Endothelial cell of umbilical vein (primary cell): ENCODE measurements around the gene YWHAE. TPM values are rescaled to one million over a fixed set of nuclear protein-coding genes. Genes with fewer than 3 reads are reported as not detected.

Experiments
- BruUV-seq: library from RNA; stranded (reverse); fragments of 400-500 nt; replicated peaks from 2 replicates; lab custom pipeline; 2021; lab: Mats Ljungman, UMichigan
- CTCF ChIA-PET: fragments of 300-600, 350-600 bp; sonication (Branson Sonifier 250); formaldehyde crosslinking; loops from one replicate; lab custom pipeline; 2021; ENCODE audit warnings: antibody characterized with exemption, inconsistent platforms; lab: Charles Lee
- POLR2A ChIA-PET: fragments of 300-600, 350-600 bp; sonication (Branson Sonifier 250); formaldehyde crosslinking; loops from one replicate; lab custom pipeline; 2021; ENCODE audit warnings: antibody characterized with exemption, inconsistent platforms; lab: Charles Lee
- DNase-seq: peaks from one replicate; pipeline ENCODE4 v3.0.0-alpha.2; 2011; ENCODE audit warnings: low read depth, low spot score
- FAIRE-seq: peaks from 2 replicates; lab custom pipeline; 2011; peaks lifted over from hg19 to GRCh38; lab: Jason Lieb, UNC
- H2AFZ ChIP-seq: 2 replicates; pipeline ENCODE4 v1.6.0; 2012; ENCODE audit warnings: low read depth, low read length, control low read depth, inconsistent platforms
- H3K27ac ChIP-seq: 2 replicates; pipeline ENCODE4 v1.5.1; 2011; ENCODE audit warnings: low read depth, mild to moderate bottlenecking, control low read depth, low read length, moderate library complexity; ENCODE audit not compliant: insufficient read depth
- H3K27me3 ChIP-seq, 2 experiments: 2 replicates each; pipeline versions ENCODE4 v1.6.0 to v1.6.1; 2011; ENCODE audit warnings: low read length in 2 of 2, mixed read lengths in 1 of 2; ENCODE audit not compliant: control insufficient read depth in 2 of 2, insufficient read depth in 2 of 2
- H3K36me3 ChIP-seq, 2 experiments: 2 replicates in 1 of 2; 3 replicates in 1 of 2; pipeline ENCODE4 v1.5.1; 2011; ENCODE audit warnings: low read length in 2 of 2, mild to moderate bottlenecking in 1 of 2, moderate library complexity in 1 of 2; ENCODE audit not compliant: control insufficient read depth in 2 of 2, insufficient read depth in 2 of 2; ENCODE audit errors: extremely low read depth in 1 of 2
- H3K4me1 ChIP-seq: 3 replicates; pipeline ENCODE4 v1.5.1; 2011; ENCODE audit warnings: mild to moderate bottlenecking, low read length; ENCODE audit not compliant: control insufficient read depth, insufficient read depth; ENCODE audit errors: extremely low read depth
- H3K4me2 ChIP-seq: 2 replicates; pipeline ENCODE4 v1.6.1; 2011; ENCODE audit warnings: low read length, control low read depth, mixed read lengths; ENCODE audit not compliant: insufficient read depth
- H3K4me3 ChIP-seq, 3 experiments: fragments of 200-600 bp in 1 of 3; sonication (generic), shearing (Covaris generic) in 1 of 3; replicated peaks in 1 of 3; 2 replicates each; pipeline ENCODE4 v1.5.1; 2011 to 2016; ENCODE audit warnings: control low read depth in 3 of 3, low read length in 3 of 3, mild to moderate bottlenecking in 2 of 3, inconsistent platforms in 1 of 3, low read depth in 1 of 3, moderate library complexity in 1 of 3; ENCODE audit not compliant: insufficient read depth in 1 of 3
- H3K79me2 ChIP-seq: 2 replicates; pipeline ENCODE4 v1.6.0; 2012; ENCODE audit warnings: low read length, inconsistent platforms; ENCODE audit not compliant: control insufficient read depth, insufficient read depth
- H3K9ac ChIP-seq: replicated peaks from 2 replicates; pipeline ENCODE3; 2011; ENCODE audit warnings: low read length, control low read depth; ENCODE audit not compliant: insufficient read depth; ENCODE audit errors: extremely low read depth
- H3K9me1 ChIP-seq: replicated peaks from 3 replicates; pipeline ENCODE4 v1.6.0; 2011; ENCODE audit warnings: mild to moderate bottlenecking, low read length; ENCODE audit not compliant: control insufficient read depth, insufficient read depth; ENCODE audit errors: extremely low read depth
- H3K9me3 ChIP-seq: replicated peaks from 2 replicates; pipeline ENCODE4 v1.5.1; 2012; ENCODE audit warnings: low read length, inconsistent platforms; ENCODE audit not compliant: control insufficient read depth, insufficient read depth
- H4K20me1 ChIP-seq: replicated peaks from 2 replicates; pipeline ENCODE3; 2011; ENCODE audit warnings: mild to moderate bottlenecking, low read length; ENCODE audit not compliant: control insufficient read depth, insufficient read depth; ENCODE audit errors: extremely low read depth
- EZH2 ChIP-seq: IDR thresholded peaks from 2 replicates; pipeline ENCODE4 v1.6.1; 2012; ENCODE audit warnings: borderline replicate concordance, low read depth, mild to moderate bottlenecking, moderate library complexity, low read length, inconsistent platforms; ENCODE audit not compliant: severe bottlenecking
- FOS ChIP-seq: IDR thresholded peaks from 2 replicates; pipeline ENCODE4 v1.6.1; 2011; ENCODE audit warnings: mild to moderate bottlenecking, low read length, moderate library complexity, borderline replicate concordance; ENCODE audit not compliant: insufficient read depth
- GATA2 ChIP-seq: IDR thresholded peaks from 2 replicates; pipeline ENCODE4 v1.7.0; 2011; ENCODE audit warnings: low read depth, mild to moderate bottlenecking, moderate library complexity, mixed read lengths, low read length; ENCODE audit not compliant: insufficient read length, insufficient read depth
- JUN ChIP-seq: IDR thresholded peaks from 2 replicates; pipeline ENCODE4 v1.6.1; 2011; ENCODE audit warnings: borderline replicate concordance, low read depth; ENCODE audit not compliant: insufficient read length, insufficient read depth
- MYC ChIP-seq: IDR thresholded peaks from one replicate; pipeline ENCODE4 v1.6.1; 2011; ENCODE audit warnings: mild to moderate bottlenecking, low read depth, low read length
- POLR2A ChIP-seq: IDR thresholded peaks from 2 replicates; pipeline ENCODE4 v1.6.1; 2012; ENCODE audit warnings: low read depth, mild to moderate bottlenecking, control low read depth, low read length
- POLR2AphosphoS5 ChIP-seq: IDR thresholded peaks from 2 replicates; pipeline ENCODE4 v1.6.1; 2012; ENCODE audit warnings: low read depth, mild to moderate bottlenecking, control low read depth, low read length, moderate library complexity; ENCODE audit not compliant: insufficient read depth
- dilution Hi-C: fragments of 300-500 bp; cut with MboI; formaldehyde crosslinking; loops from one replicate; pipeline ENCODE4 v1.15.0; 2019; ENCODE audit warnings: low sequenced_read_pairs; ENCODE audit not compliant: extremely low pct_ligation_motif_present
- intact Hi-C: fragments of 100-400 bp; cut with micrococcal nuclease; formaldehyde crosslinking; loops from one replicate; pipeline ENCODE4 v1.10.0; 2022
- polyA plus RNA-seq, 4 experiments: library from polyadenylated mRNA; depleted of rRNA in 3 of 4; stranded (reverse) in 3 of 4; unstranded in 1 of 4; fragments of >200 nt; gene quantifications; 2 replicates each; pipeline versions ENCODE4 v1.2.1 to v1.2.3, GENCODE V29; 2011 to 2012; ENCODE audit warnings: missing spikeins in 1 of 4
- total RNA-seq: library from RNA; stranded (reverse); gene quantifications from 2 replicates; pipeline ENCODE4 v1.2.3, GENCODE V29; 2021
- TF ChIP-seq, protein P1 (sequence below): IDR thresholded peaks from 2 replicates; pipeline ENCODE4 v1.6.1; 2011; ENCODE audit not compliant: insufficient read depth, insufficient read length
- TF ChIP-seq, protein P2 (sequence below), 2 donors: IDR thresholded peaks; 1 replicate in 1 of 2; 2 replicates in 1 of 2; pipeline ENCODE4 v1.5.1; 2011; ENCODE audit warnings: low read length in 2 of 2, mild to moderate bottlenecking in 2 of 2, moderate library complexity in 2 of 2, control low read depth in 1 of 2, inconsistent platforms in 1 of 2, low read depth in 1 of 2; ENCODE audit not compliant: insufficient read depth in 1 of 2; ENCODE audit errors: extremely low read depth in 1 of 2

The YWHAE gene
- total and polyA plus RNA-seq, 2 donors (not counting 3 experiments of a cell fraction or from before 2014, with no cell fraction given) = 396 to 819 TPM

GRCh38 chr17:1412185-1413110 is 12.4 kb upstream of the YWHAE start:
- Histone ChIP-seq H3K9me3 (no peaks in the 10 kb centered on the region), H3K9ac (no peak overlapping the region), H3K27ac (no peak overlapping the region), H4K20me1 (no peaks in the 10 kb centered on the region), H3K27me3 (no peaks in the 10 kb centered on the region), H3K4me3 (no peak overlapping the region), H3K4me2 (no peak overlapping the region), H3K79me2 (no peaks in the 10 kb centered on the region), H3K36me3 (no peaks in the 10 kb centered on the region), H3K4me1 (peaks cover 12% of the 10 kb centered on the region), H3K9me1 (no peaks in the 10 kb centered on the region), H2AFZ (no peak overlapping the region)
- DNase-seq (no peak), FAIRE-seq (no peak)
- TF ChIP-seq, protein P1, sequence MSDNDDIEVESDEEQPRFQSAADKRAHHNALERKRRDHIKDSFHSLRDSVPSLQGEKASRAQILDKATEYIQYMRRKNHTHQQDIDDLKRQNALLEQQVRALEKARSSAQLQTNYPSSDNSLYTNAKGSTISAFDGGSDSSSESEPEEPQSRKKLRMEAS = no peak
- TF ChIP-seq GATA2 (no peak), POLR2A (no peak), FOS (no peak), POLR2AphosphoS5 (no peak), JUN (no peak), EZH2 (no peak), MYC (no peak)
- TF ChIP-seq, protein P2, sequence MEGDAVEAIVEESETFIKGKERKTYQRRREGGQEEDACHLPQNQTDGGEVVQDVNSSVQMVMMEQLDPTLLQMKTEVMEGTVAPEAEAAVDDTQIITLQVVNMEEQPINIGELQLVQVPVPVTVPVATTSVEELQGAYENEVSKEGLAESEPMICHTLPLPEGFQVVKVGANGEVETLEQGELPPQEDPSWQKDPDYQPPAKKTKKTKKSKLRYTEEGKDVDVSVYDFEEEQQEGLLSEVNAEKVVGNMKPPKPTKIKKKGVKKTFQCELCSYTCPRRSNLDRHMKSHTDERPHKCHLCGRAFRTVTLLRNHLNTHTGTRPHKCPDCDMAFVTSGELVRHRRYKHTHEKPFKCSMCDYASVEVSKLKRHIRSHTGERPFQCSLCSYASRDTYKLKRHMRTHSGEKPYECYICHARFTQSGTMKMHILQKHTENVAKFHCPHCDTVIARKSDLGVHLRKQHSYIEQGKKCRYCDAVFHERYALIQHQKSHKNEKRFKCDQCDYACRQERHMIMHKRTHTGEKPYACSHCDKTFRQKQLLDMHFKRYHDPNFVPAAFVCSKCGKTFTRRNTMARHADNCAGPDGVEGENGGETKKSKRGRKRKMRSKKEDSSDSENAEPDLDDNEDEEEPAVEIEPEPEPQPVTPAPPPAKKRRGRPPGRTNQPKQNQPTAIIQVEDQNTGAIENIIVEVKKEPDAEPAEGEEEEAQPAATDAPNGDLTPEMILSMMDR (IDR thresholded peaks at IDR 0.05; ENCODE audit: extremely low read depth in 1 of 2, insufficient read depth in 1 of 2, low read depth in 1 of 2, low read length in 2 of 2) = no peak
- intact Hi-C loops (loop anchor here (1.0 kb wide), 2 partner anchors 11 to 12 kb away; partner anchors contain the start of gene YWHAE), dilution Hi-C loops (no loop called here)
- ChIA-PET CTCF (interaction anchor here (0.6 to 3.4 kb wide), 6 partner anchors 8 to 218 kb away, joined by 3 to 28 read pairs (median 3); partner anchors contain the start of gene INPP5K), POLR2A (interaction anchor here (0.6 kb wide), 2 partner anchors 7 to 41 kb away, joined by 3 to 4 read pairs; no protein-coding TSS in a partner anchor)
- no TSS peak for BruUV-seq
